Measurements from ENCODE around the gene NTN1.

NTN1 gene

DNA sequence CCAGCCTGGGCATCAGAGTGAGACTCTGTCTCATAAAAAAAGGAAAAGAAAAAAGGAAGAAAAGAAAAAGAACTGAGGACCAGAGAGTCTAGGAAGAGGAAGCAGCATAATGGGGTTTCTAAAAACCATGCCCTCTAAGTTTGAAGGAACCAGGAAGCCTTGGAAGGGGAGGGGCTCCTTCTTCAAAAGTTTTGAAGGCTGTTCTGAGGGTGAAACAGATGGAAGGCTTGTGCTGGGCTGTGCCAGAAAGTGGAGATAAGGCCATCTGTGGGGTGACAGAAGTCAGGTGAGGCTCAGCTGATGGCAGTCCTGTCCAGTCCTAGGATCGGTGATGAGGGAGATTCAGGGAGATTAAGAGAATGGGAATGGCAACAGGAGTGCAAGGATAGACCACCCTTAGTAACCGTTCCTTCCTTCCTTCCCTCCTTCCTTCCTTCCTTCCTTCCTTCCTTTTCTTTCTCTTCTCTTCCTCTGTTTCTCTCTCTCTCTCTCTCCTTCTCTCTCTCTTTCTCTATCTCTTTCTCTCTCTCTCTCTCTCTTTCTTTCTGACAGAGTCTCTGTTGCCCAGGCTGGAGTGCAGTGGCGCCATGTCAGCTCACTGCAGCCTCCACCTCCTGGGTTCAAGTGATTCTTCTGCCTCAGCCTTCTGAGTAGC lies 182.6 kb downstream of the NTN1 start:
- Histone ChIP-seq H3K9me3 (no peaks in the 10 kb centered on the region), H3K4me1 (no peaks in the 10 kb centered on the region), H3K4me3 (ENCODE audit: low read depth, low read length) (no peak overlapping the region), H3K27me3 (no peaks in the 10 kb centered on the region), H3K36me3 (no peaks in the 10 kb centered on the region)
- TF ChIP-seq, protein P1, sequence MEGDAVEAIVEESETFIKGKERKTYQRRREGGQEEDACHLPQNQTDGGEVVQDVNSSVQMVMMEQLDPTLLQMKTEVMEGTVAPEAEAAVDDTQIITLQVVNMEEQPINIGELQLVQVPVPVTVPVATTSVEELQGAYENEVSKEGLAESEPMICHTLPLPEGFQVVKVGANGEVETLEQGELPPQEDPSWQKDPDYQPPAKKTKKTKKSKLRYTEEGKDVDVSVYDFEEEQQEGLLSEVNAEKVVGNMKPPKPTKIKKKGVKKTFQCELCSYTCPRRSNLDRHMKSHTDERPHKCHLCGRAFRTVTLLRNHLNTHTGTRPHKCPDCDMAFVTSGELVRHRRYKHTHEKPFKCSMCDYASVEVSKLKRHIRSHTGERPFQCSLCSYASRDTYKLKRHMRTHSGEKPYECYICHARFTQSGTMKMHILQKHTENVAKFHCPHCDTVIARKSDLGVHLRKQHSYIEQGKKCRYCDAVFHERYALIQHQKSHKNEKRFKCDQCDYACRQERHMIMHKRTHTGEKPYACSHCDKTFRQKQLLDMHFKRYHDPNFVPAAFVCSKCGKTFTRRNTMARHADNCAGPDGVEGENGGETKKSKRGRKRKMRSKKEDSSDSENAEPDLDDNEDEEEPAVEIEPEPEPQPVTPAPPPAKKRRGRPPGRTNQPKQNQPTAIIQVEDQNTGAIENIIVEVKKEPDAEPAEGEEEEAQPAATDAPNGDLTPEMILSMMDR (IDR thresholded peaks at IDR 0.05; ENCODE audit: low read depth, low read length): no peak
- DNase-seq: no peak

DNA sequence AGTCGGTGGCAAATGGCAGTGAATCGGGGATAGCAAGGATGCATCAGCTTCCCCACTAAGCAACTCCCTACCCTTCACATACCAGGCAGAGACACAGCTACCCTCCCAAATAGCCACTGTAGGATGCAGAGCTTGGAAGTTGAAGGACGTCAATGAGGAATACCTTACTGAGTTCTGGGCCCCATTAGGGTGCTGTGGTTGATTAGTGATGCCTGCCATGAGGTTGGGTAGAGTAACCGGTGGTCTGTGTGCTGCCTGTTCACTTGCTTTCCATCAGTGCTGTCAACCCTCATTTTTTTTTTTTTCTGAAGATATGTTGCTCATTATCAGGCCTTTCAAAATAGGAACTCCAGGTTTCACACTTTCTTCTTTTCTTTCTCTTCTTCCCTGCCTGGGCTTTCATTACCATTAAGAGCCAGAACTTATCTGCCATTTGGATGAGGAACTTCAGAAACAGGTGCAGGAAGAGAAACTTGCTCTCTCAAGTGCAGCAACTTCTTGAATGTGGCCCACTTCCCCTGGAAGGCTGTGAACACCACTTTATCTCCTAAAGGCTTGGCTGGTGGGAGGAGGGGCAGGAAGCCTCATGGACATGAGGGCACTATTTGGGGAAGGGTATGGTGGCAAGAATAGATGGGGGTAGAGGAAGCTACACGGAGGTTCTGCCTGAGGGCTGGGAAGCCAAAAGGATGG lies 183.5 kb downstream of the NTN1 start:
- TF ChIP-seq, protein P1 (IDR thresholded peaks at IDR 0.05; ENCODE audit: low read depth, low read length): no peak
- Histone ChIP-seq H3K4me3 (ENCODE audit: low read depth, low read length) (no peak overlapping the region), H3K9me3 (no peaks in the 10 kb centered on the region), H3K4me1 (no peaks in the 10 kb centered on the region), H3K27me3 (no peaks in the 10 kb centered on the region), H3K36me3 (no peaks in the 10 kb centered on the region)
- DNase-seq: no peak

DNA sequence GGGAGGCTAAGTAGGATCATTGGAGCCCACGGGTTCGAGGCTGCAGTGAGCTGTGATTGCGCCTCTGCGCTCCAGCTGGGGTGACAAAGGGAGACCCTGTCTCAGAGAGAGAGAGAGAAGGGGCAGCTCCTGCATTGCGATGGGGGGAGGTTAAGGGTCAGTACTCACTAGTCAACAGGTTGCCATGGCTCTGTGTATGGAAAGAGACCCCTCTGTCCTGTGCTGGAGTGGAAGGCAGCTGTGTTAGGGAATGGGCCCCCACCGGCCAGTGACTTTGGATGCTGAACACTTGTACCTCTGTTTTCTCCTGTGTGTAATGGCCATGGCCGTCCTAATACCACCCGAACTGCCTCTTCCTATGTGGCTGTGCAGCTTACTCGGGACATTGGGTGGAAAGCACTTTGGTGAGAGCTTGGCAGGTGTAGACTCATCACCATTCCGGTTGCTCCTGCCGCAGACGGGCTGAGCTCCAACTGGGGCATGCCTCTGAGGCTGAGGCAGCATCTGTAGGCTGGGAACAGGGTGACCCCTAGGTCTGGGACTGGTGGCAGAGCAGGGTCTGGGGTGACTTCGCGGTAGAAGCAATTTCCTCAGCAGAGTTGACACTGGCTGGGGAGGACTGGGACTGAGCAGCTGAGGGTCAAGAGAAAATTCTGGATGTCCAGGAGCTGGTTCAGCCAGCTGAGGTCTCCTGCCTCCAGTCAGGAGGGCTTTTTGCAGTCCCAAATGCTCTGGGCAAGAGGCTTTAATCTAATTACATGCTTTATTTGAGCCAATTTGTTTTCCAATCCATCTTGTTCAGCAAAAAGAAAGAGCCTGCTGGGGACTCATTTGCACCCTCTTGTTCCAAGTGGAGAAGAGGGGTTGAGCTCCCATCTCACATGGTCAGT lies 184.5 kb downstream of the NTN1 start:
- TF ChIP-seq, protein P1 (IDR thresholded peaks at IDR 0.05; ENCODE audit: low read depth, low read length): no peak
- H3K4me1 ChIP-seq: no peaks in the 10 kb centered on the region
- DNase-seq: no peak
- H3K27me3 ChIP-seq: no peaks in the 10 kb centered on the region
- H3K36me3 ChIP-seq: no peaks in the 10 kb centered on the region
- H3K9me3 ChIP-seq: no peaks in the 10 kb centered on the region
- no peak overlapping the region for H3K4me3 ChIP-seq (ENCODE audit: low read depth, low read length)

- TF ChIP-seq, protein P1 (IDR thresholded peaks at IDR 0.05; ENCODE audit: low read depth, low read length): no peak
- H3K36me3 ChIP-seq: no peaks in the 10 kb centered on the region
- no peak for DNase-seq
- no peak overlapping the region for H3K4me3 ChIP-seq (ENCODE audit: low read depth, low read length)
- no peaks in the 10 kb centered on the region for H3K27me3 ChIP-seq
- H3K4me1 ChIP-seq: no peaks in the 10 kb centered on the region
- no peaks in the 10 kb centered on the region for H3K9me3 ChIP-seq
Observed at GRCh38 chr17:9206410-9206703, 185.0 kb downstream of the NTN1 start.

GRCh38 chr17:9206741-9207332 lies 185.5 kb downstream of the NTN1 start:
- TF ChIP-seq, protein P1 (IDR thresholded peaks at IDR 0.05; ENCODE audit: low read depth, low read length): no peak
- Histone ChIP-seq H3K36me3 (no peaks in the 10 kb centered on the region), H3K27me3 (no peaks in the 10 kb centered on the region), H3K9me3 (no peaks in the 10 kb centered on the region), H3K4me3 (ENCODE audit: low read depth, low read length) (no peak overlapping the region), H3K4me1 (no peaks in the 10 kb centered on the region)
- no peak for DNase-seq

Data from BE2C (cell line).